ENCODE data around the gene ANKRD13B.

- TF ChIP-seq CTCF (IDR thresholded peaks at IDR 0.05) (no peak), ZFX (IDR thresholded peaks at IDR 0.05; ENCODE audit: borderline replicate concordance) (no peak)
These were observed 49.3 kb downstream of the ANKRD13B start for GRCh38 chr17:29642171-29642611.
